ENCODE measurements around the gene TMCC2.

Gene TMCC2

GRCh38 chr1:205239078-205239477 is 11.3 kb downstream of the TMCC2 start:
- peak in 4 of 56 donors; percentile 36 to 40 (median 36) for DNase-seq

GRCh38 chr1:205240118-205240517 is 12.4 kb downstream of the TMCC2 start:
- DNase-seq = peak in 3 of 56 donors; percentile 30 to 39 (median 38)

GRCh38 chr1:205240569-205240968 is 12.8 kb downstream of the TMCC2 start:
- DNase-seq = no peak

GRCh38 chr1:205241366-205242030 is 13.8 kb downstream of the TMCC2 start:
- DNase-seq = no peak

GRCh38 chr1:205243350-205244191 is 15.8 kb downstream of the TMCC2 start:
- DNase-seq = no peak

GRCh38 chr1:205244384-205244783 is 16.6 kb downstream of the TMCC2 start:
- no peak for DNase-seq

- DNase-seq = no peak
Measured at GRCh38 chr1:205245096-205245495, 17.4 kb downstream of the TMCC2 start.

- DNase-seq = no peak
Measured at GRCh38 chr1:205246351-205247119, 18.8 kb downstream of the TMCC2 start.

GRCh38 chr1:205247130-205247921 is 19.6 kb downstream of the TMCC2 start:
- peak in 51 of 56 donors; percentile 44 to 93 (median 78) for DNase-seq

- DNase-seq = peak in 49 of 56 donors; percentile 34 to 95 (median 69)
Measured at GRCh38 chr1:205248793-205249601, 21.3 kb downstream of the TMCC2 start.

- peak in 10 of 56 donors; percentile 38 to 71 (median 60) for DNase-seq
Measured at GRCh38 chr1:205249651-205250050, 21.9 kb downstream of the TMCC2 start.

- DNase-seq = no peak
Measured at GRCh38 chr1:205250699-205251098, 23.0 kb downstream of the TMCC2 start.

- DNase-seq = no peak
Measured at GRCh38 chr1:205251576-205251975, 23.8 kb downstream of the TMCC2 start.

- DNase-seq = peak; percentile 41 to 95 (median 88)
Measured at GRCh38 chr1:205255941-205256780, 28.4 kb downstream of the TMCC2 start.

- peak in 17 of 56 donors; percentile 21 to 63 (median 45) for DNase-seq
Measured at GRCh38 chr1:205256951-205257625, 29.3 kb downstream of the TMCC2 start.

- DNase-seq = peak in 17 of 56 donors; percentile 30 to 69 (median 52)
Measured at GRCh38 chr1:205257735-205258134, 30.0 kb downstream of the TMCC2 start.

- DNase-seq = no peak
Measured at GRCh38 chr1:205258261-205258691, 30.5 kb downstream of the TMCC2 start.

GRCh38 chr1:205258719-205259118 is 31.0 kb downstream of the TMCC2 start:
- peak in 45 of 56 donors; percentile 25 to 88 (median 67) for DNase-seq

Data from nucleus accumbens (tissue), 56 donors.